Common myeloid progenitor, CD34-positive (primary cell): Measurements from ENCODE around the gene XRCC6.

ENCODE experiments used
- CTCF ChIA-PET: fragments of 350-600 bp; sonication (Branson Sonifier 250); formaldehyde crosslinking; loops from one replicate; lab custom pipeline; 2021; ENCODE audit warnings: antibody characterized with exemption; lab: Charles Lee
- POLR2A ChIA-PET: fragments of 350-600 bp; sonication (Branson Sonifier 250); formaldehyde crosslinking; loops from one replicate; lab custom pipeline; 2021; ENCODE audit warnings: antibody characterized with exemption; lab: Charles Lee
- DNase-seq, 3 donors: peaks; one replicate each; pipeline versions ENCODE4 v3.0.0 to v3.0.0-alpha.2; 2013
- H3K27ac ChIP-seq, 2 experiments: 1 replicate in 1 of 2; 2 replicates in 1 of 2; pipeline ENCODE4 v1.7.0; 2013; ENCODE audit warnings: inconsistent platforms in 2 of 2, low read length in 2 of 2, mild to moderate bottlenecking in 2 of 2, low read depth in 1 of 2, moderate library complexity in 1 of 2; ENCODE audit not compliant: severe bottlenecking in 2 of 2, insufficient read depth in 1 of 2, poor library complexity in 1 of 2
- H3K27me3 ChIP-seq, 5 experiments: replicated peaks in 2 of 5; 1 replicate in 3 of 5; 2 replicates in 2 of 5; pipeline versions ENCODE4 v1.6.1 to v1.7.0; 2013; ENCODE audit warnings: low read length in 4 of 5, mild to moderate bottlenecking in 2 of 5, moderate library complexity in 2 of 5, inconsistent platforms in 1 of 5; ENCODE audit not compliant: insufficient read depth in 5 of 5, control insufficient read depth in 4 of 5
- H3K36me3 ChIP-seq, 4 experiments: 1 replicate in 2 of 4; 2 replicates in 2 of 4; pipeline versions ENCODE4 v1.6.1 to v1.7.0; 2013; ENCODE audit warnings: low read length in 3 of 4, control low read depth in 1 of 4, mild to moderate bottlenecking in 1 of 4; ENCODE audit not compliant: control insufficient read depth in 4 of 4, insufficient read depth in 4 of 4
- H3K4me1 ChIP-seq, 4 experiments: 1 replicate in 3 of 4; 2 replicates in 1 of 4; pipeline versions ENCODE4 v1.6.1 to v1.7.1; 2013; ENCODE audit warnings: low read length in 3 of 4, mild to moderate bottlenecking in 3 of 4, control low read depth in 1 of 4, inconsistent platforms in 1 of 4, moderate library complexity in 1 of 4; ENCODE audit not compliant: control insufficient read depth in 4 of 4, insufficient read depth in 4 of 4; ENCODE audit errors: control extremely low read depth in 1 of 4
- H3K4me3 ChIP-seq, 7 experiments: 1 replicate in 4 of 7; 2 replicates in 3 of 7; pipeline versions ENCODE4 v1.5.1 to v1.7.0; 2013; ENCODE audit warnings: mild to moderate bottlenecking in 7 of 7, low read length in 6 of 7, moderate library complexity in 6 of 7, inconsistent platforms in 2 of 7, low read depth in 2 of 7, control low read depth in 1 of 7; ENCODE audit not compliant: insufficient read depth in 4 of 7, control insufficient read depth in 1 of 7; ENCODE audit errors: extremely low read depth in 1 of 7
- H3K9me3 ChIP-seq, 5 experiments: 1 replicate in 4 of 5; 2 replicates in 1 of 5; pipeline versions ENCODE4 v1.6.1 to v1.7.1; 2013; ENCODE audit warnings: low read length in 4 of 5, mild to moderate bottlenecking in 2 of 5, inconsistent platforms in 1 of 5, low read depth in 1 of 5, moderate library complexity in 1 of 5; ENCODE audit not compliant: control insufficient read depth in 4 of 5, insufficient read depth in 2 of 5; ENCODE audit errors: control extremely low read depth in 1 of 5
- WGBS: methylation state at CpG from one replicate; pipeline ENCODE4 v1.1.5; 2013; ENCODE audit not compliant: insufficient coverage; 5-methylcytosine and 5-hydroxymethylcytosine counted together

The XRCC6 gene

DNA sequence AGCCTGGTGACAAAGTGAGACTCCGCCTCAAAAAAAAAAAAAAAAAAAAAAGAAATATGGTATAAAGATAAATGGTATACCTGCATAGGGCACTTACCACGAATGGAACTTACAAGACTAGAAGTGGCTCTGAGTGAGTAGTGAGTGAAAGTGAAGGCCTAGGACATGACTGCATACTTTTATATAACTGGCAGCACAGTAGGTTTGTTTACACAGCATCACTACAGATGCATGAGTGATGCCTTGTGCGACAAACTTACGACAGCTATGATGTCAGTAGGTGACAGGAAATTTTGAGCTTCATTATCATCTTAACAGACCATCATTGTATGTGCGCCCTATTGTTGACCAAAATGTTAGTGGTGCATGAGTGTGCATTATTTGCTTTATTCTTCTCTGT lies 17.7 kb downstream of the XRCC6 start:
- DNase-seq = no peak
- Histone ChIP-seq H3K27me3 (no peaks in the 10 kb centered on the region), H3K36me3 (peaks cover 30 to 87% (median 71%) of the 10 kb centered on the region in 4 experiments), H3K4me3 (no peak overlapping the region), H3K4me1 (no peaks in the 10 kb centered on the region), H3K9me3 (no peaks in the 10 kb centered on the region), H3K27ac (no peak overlapping the region)
- CTCF ChIA-PET = interaction anchor here (1.1 to 1.4 kb wide), 2 partner anchors 28 to 35 kb away, joined by 3 read pairs; no protein-coding TSS in a partner anchor
- WGBS = 100% methylated on average over 2 of the region's 5 CpGs
- POLR2A ChIA-PET = no interaction called here

DNA sequence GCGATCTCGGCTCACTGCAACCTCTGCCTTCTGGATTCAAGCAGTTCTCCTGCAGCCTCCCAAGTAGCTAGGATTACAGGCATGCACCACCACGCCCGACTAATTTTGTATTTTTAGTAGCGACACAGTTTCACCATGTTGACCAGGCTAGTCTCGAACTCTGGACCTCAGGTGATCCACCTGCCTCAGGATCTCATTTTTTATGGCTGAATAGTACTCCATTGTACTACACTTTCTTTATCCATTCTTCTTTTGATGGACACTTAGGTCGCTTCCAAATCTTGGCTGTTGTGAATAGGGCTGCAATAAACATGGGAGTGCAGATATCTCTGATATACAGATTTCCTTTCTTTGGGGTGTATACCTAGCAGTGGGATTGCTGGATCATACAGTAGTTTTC lies 20.8 kb downstream of the XRCC6 start:
- no peak for DNase-seq
- H3K4me3 ChIP-seq = no peak overlapping the region
- H3K9me3 ChIP-seq = no peaks in the 10 kb centered on the region
- ChIA-PET POLR2A (no interaction called here), CTCF (no interaction called here)
- no peaks in the 10 kb centered on the region for H3K4me1 ChIP-seq
- 100% methylated on average over 5 of the region's 7 CpGs for WGBS
- H3K27me3 ChIP-seq = no peaks in the 10 kb centered on the region
- no peak overlapping the region for H3K27ac ChIP-seq
- peaks cover 28 to 83% (median 64%) of the 10 kb centered on the region in 4 experiments for H3K36me3 ChIP-seq

DNA sequence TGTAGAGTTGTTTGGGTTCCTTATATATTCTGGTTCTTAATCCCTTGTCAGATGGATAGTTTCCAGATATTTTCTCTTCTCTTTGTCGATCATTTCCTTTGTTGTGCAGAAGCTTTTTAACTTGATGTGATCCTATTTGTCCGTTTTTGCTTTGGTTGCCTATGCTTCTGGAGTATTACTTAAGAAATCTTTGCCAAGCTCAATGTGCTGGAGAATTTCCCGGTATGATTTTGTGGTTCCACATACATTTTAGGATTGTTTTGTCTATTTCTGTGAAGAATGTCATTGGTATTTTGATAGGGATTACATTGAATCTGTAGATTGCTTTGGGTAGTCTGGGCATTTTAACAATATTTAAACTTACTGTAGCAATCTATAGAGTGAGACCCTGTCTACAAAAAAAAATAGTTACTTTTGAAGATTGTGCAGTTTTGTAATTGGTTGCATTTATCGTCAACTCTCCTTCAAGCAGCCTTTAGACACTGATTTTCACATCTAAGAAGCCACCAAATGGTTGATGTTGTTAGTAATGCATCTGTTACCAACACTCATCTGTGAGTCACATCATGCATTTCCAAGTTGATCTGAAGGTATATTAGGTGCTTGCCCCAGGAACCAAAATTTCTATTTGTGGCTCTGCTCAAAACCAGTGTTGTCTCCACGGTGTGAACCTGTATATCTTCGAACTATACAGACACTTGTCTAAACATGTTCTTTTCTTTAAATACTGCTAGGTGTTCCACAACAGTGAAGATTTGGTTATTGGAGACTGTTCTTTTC lies 21.4 kb downstream of the XRCC6 start:
- Histone ChIP-seq H3K4me1 (no peaks in the 10 kb centered on the region), H3K27ac (no peak overlapping the region), H3K9me3 (no peaks in the 10 kb centered on the region), H3K27me3 (no peaks in the 10 kb centered on the region), H3K4me3 (no peak overlapping the region), H3K36me3 (peaks cover 22 to 81% (median 61%) of the 10 kb centered on the region in 4 experiments)
- WGBS = 100% methylated on average over 2 of the region's 6 CpGs
- POLR2A ChIA-PET = no interaction called here
- CTCF ChIA-PET = interaction anchor here (1.4 kb wide), 1 partner anchor 24 kb away, joined by 4 read pairs; no protein-coding TSS in a partner anchor
- DNase-seq = no peak

- CTCF ChIA-PET = no interaction called here
Observed at GRCh38 chr22:41647771-41648170, 26.7 kb downstream of the XRCC6 start.

DNA sequence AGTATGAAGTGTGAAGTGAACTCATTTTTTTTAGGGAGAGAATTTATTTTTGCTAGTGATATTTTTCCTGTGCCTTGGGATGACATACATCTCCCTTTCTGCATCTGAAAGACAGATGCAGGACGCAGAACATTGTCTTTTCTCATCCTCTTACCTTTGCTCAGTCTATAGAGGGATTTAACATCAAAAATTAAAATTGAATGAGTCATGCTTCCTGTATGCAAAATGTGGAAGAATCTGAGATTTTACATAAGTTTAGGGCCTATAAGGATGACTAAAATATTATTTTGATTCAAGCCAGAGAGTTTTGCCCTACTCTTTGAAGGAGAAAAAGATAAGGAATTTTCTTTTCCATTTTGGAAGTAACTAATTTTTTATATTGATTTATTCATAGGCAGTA lies 27.3 kb downstream of the XRCC6 start:
- ChIA-PET CTCF (no interaction called here), POLR2A (interaction anchor here (0.5 kb wide), 1 partner anchor 442 kb away, joined by 6 read pairs; no protein-coding TSS in a partner anchor)
- no peaks in the 10 kb centered on the region for H3K4me1 ChIP-seq
- no CpG with 5 or more reads among the region's 1 CpG for WGBS
- no peak overlapping the region for H3K4me3 ChIP-seq
- no peaks in the 10 kb centered on the region for H3K27me3 ChIP-seq
- H3K27ac ChIP-seq = no peak overlapping the region
- no peak for DNase-seq
- peaks cover 19 to 78% (median 59%) of the 10 kb centered on the region in 4 experiments for H3K36me3 ChIP-seq
- no peaks in the 10 kb centered on the region for H3K9me3 ChIP-seq

More at GRCh38 chr22:41647771-41648170, 26.7 kb downstream of the XRCC6 start:
- no peak for DNase-seq
- H3K4me1 ChIP-seq = no peaks in the 10 kb centered on the region
- WGBS = no CpG with 5 or more reads among the region's 3 CpGs
- H3K27me3 ChIP-seq = no peaks in the 10 kb centered on the region
- POLR2A ChIA-PET = no interaction called here
- H3K36me3 ChIP-seq = peaks cover 17 to 77% (median 59%) of the 10 kb centered on the region in 4 experiments
- no peaks in the 10 kb centered on the region for H3K9me3 ChIP-seq
- H3K4me3 ChIP-seq = no peak overlapping the region
- H3K27ac ChIP-seq = no peak overlapping the region

DNA sequence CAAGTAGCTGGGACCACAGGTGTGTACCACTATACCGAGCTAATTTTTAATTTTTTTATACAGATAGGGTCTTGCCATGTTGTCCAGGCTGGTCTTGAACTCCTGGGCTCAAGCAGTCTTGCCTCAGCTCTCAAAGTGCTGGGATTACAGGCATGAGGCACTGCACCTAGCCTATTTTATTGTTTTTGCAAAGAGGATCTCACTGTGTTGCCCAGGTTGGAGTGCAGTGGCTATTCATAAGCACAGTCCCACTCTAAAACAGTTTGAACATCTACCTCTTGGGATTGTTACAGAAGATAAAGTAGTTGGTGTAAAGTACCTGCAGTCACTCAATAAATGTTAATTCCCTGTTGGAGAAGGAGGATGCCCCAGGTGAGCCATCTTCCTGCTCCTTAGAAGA lies 29.1 kb downstream of the XRCC6 start:
- Histone ChIP-seq H3K4me3 (no peak overlapping the region), H3K9me3 (no peaks in the 10 kb centered on the region), H3K4me1 (no peaks in the 10 kb centered on the region), H3K36me3 (peaks cover 19 to 84% (median 67%) of the 10 kb centered on the region in 4 experiments), H3K27ac (no peak overlapping the region), H3K27me3 (no peaks in the 10 kb centered on the region)
- WGBS = 100% methylated on average over 1 of the region's 1 CpG
- POLR2A ChIA-PET = no interaction called here
- no peak for DNase-seq
- CTCF ChIA-PET = interaction anchor here (1.6 kb wide), 1 partner anchor 16 kb away, joined by 4 read pairs; no protein-coding TSS in a partner anchor

GRCh38 chr22:41650821-41651220 lies 29.7 kb downstream of the XRCC6 start:
- POLR2A ChIA-PET = no interaction called here
- 99% methylated on average over 11 of the region's 11 CpGs for WGBS
- Histone ChIP-seq H3K4me3 (no peak overlapping the region), H3K4me1 (no peaks in the 10 kb centered on the region), H3K27ac (no peak overlapping the region), H3K9me3 (no peaks in the 10 kb centered on the region), H3K27me3 (no peaks in the 10 kb centered on the region), H3K36me3 (peaks cover 17 to 83% (median 68%) of the 10 kb centered on the region in 4 experiments)
- CTCF ChIA-PET = interaction anchor here (1.1 kb wide), 1 partner anchor 16 kb away, joined by 4 read pairs; no protein-coding TSS in a partner anchor
- DNase-seq = no peak
